HEK293 (cell line): ENCODE data around the gene CORO6.

Source experiments
- CTCF ChIA-PET: fragments of 350-600 bp; formaldehyde crosslinking; extraction: SDS; loops from one replicate; lab custom pipeline; 2021; ENCODE audit warnings: antibody characterized with exemption; lab: Yijun Ruan, JAX
- POLR2A ChIA-PET: fragments of 300-600 bp; formaldehyde crosslinking; extraction: SDS; loops from one replicate; lab custom pipeline; 2020; ENCODE audit warnings: antibody characterized with exemption, inconsistent platforms; lab: Yijun Ruan, JAX
- H3K27ac ChIP-seq: fragments of 200-500 bp; sonication (Bioruptor generic); 2 replicates; pipeline ENCODE4 v1.5.1; 2014; ENCODE audit warnings: low read depth, low read length, control low read depth, inconsistent platforms; ENCODE audit errors: extremely low read depth
- H3K36me3 ChIP-seq, 2 experiments: fragments of 200-500 bp in 1 of 2; sonication (Bioruptor generic) in 1 of 2; 1 replicate in 1 of 2; 2 replicates in 1 of 2; pipeline ENCODE4 v1.5.1; 2014 to 2017; ENCODE audit warnings: inconsistent platforms in 2 of 2, low read length in 2 of 2; ENCODE audit not compliant: control insufficient read depth in 2 of 2, insufficient read depth in 1 of 2
- H3K4me1 ChIP-seq: fragments of 200-500 bp; sonication (Bioruptor generic); 2 replicates; pipeline ENCODE4 v1.5.1; 2014; ENCODE audit warnings: mild to moderate bottlenecking, low read length, inconsistent platforms; ENCODE audit not compliant: control insufficient read depth, insufficient read depth
- H3K4me3 ChIP-seq: 2 replicates; pipeline ENCODE4 v1.5.1; 2011; ENCODE audit warnings: low read depth, mild to moderate bottlenecking, control low read depth, low read length, moderate library complexity
- H3K9me3 ChIP-seq: fragments of 200-500 bp; sonication (Bioruptor generic); 2 replicates; pipeline ENCODE4 v1.5.1; 2014; ENCODE audit warnings: low read depth, low read length, inconsistent platforms; ENCODE audit not compliant: control insufficient read depth, insufficient read depth
- GFI1B ChIP-seq: fragments of 450-650 bp; formaldehyde crosslinking; IDR thresholded peaks from 2 replicates; pipeline ENCODE4 v1.5.1; 2016; ENCODE audit warnings: missing biosample characterization, missing genetic modification characterization
- GLI4 ChIP-seq: fragments of 450-650 bp; formaldehyde crosslinking; IDR thresholded peaks from 2 replicates; pipeline ENCODE4 v1.5.1; 2016; ENCODE audit warnings: missing biosample characterization, missing genetic modification characterization
- HOXA7 ChIP-seq: sonication (generic); formaldehyde crosslinking; IDR thresholded peaks from 2 replicates; pipeline ENCODE4 v1.8.1; 2022; ENCODE audit warnings: missing genetic modification reagents, borderline replicate concordance
- SALL2 ChIP-seq: fragments of 450-650 bp; formaldehyde crosslinking; IDR thresholded peaks from 2 replicates; pipeline ENCODE4 v1.5.0; 2017; ENCODE audit warnings: missing biosample characterization, mild to moderate bottlenecking, missing genetic modification characterization, borderline replicate concordance
- YY2 ChIP-seq: fragments of 450-650 bp; formaldehyde crosslinking; IDR thresholded peaks from 2 replicates; pipeline ENCODE4 v1.5.1; 2016; ENCODE audit warnings: missing biosample characterization, missing genetic modification characterization
- ZFHX2 ChIP-seq: fragments of 450-650 bp; formaldehyde crosslinking; conservative IDR thresholded peaks from 2 replicates; pipeline ENCODE4 v1.5.1; 2016; ENCODE audit warnings: missing biosample characterization, missing genetic modification characterization
- ZFP69B ChIP-seq: fragments of 450-650 bp; formaldehyde crosslinking; IDR thresholded peaks from 2 replicates; pipeline ENCODE4 v1.5.1; 2016; ENCODE audit warnings: missing biosample characterization, missing genetic modification characterization
- ZNF112 ChIP-seq: fragments of 450-650 bp; formaldehyde crosslinking; IDR thresholded peaks from 2 replicates; pipeline ENCODE4 v1.5.0; 2017; ENCODE audit warnings: missing biosample characterization, missing genetic modification characterization
- ZNF214 ChIP-seq: fragments of 450-650 bp; formaldehyde crosslinking; IDR thresholded peaks from 2 replicates; pipeline ENCODE4 v1.5.1; 2017; ENCODE audit warnings: missing biosample characterization, mild to moderate bottlenecking, missing genetic modification characterization, borderline replicate concordance
- ZNF530 ChIP-seq: fragments of 450-650 bp; formaldehyde crosslinking; IDR thresholded peaks from 2 replicates; pipeline ENCODE4 v1.5.1; 2016; ENCODE audit warnings: low read depth, missing biosample characterization, missing genetic modification characterization
- ZNF571 ChIP-seq: fragments of 450-650 bp; formaldehyde crosslinking; IDR thresholded peaks from 2 replicates; pipeline ENCODE4 v1.5.0; 2017; ENCODE audit warnings: missing biosample characterization, missing genetic modification characterization
- ZNF600 ChIP-seq: fragments of 450-650 bp; formaldehyde crosslinking; IDR thresholded peaks from 2 replicates; pipeline ENCODE4 v1.5.1; 2016; ENCODE audit warnings: missing biosample characterization, missing genetic modification characterization
- ZNF701 ChIP-seq: fragments of 450-650 bp; formaldehyde crosslinking; IDR thresholded peaks from 2 replicates; pipeline ENCODE4 v1.5.1; 2016; ENCODE audit warnings: missing biosample characterization, missing genetic modification characterization
- ZNF837 ChIP-seq: fragments of 450-650 bp; formaldehyde crosslinking; IDR thresholded peaks from 2 replicates; pipeline ENCODE4 v1.5.1; 2016; ENCODE audit warnings: missing biosample characterization, missing genetic modification characterization
- TF ChIP-seq, protein P1 (sequence below): fragments of 450-650 bp; formaldehyde crosslinking; IDR thresholded peaks from 2 replicates; pipeline ENCODE4 v1.5.1; 2016; ENCODE audit warnings: missing biosample characterization, missing genetic modification characterization
- TF ChIP-seq, protein P2 (sequence below): fragments of 450-650 bp; formaldehyde crosslinking; IDR thresholded peaks from 2 replicates; pipeline ENCODE4 v1.5.1; 2017; ENCODE audit warnings: missing biosample characterization, missing genetic modification characterization
- TF ChIP-seq, protein P3 (sequence below): fragments of 450-650 bp; formaldehyde crosslinking; IDR thresholded peaks from 2 replicates; pipeline ENCODE4 v1.5.1; 2016; ENCODE audit warnings: missing biosample characterization, missing genetic modification characterization
- TF ChIP-seq, protein P4 (sequence below): fragments of 450-650 bp; formaldehyde crosslinking; IDR thresholded peaks from 2 replicates; pipeline ENCODE4 v1.5.1; 2016; ENCODE audit warnings: missing biosample characterization, missing genetic modification characterization
- TF ChIP-seq, protein P5 (sequence below): fragments of 450-650 bp; formaldehyde crosslinking; conservative IDR thresholded peaks from 2 replicates; pipeline ENCODE4 v1.5.1; 2016; ENCODE audit warnings: low read depth, missing biosample characterization, missing genetic modification characterization

Gene CORO6

DNA sequence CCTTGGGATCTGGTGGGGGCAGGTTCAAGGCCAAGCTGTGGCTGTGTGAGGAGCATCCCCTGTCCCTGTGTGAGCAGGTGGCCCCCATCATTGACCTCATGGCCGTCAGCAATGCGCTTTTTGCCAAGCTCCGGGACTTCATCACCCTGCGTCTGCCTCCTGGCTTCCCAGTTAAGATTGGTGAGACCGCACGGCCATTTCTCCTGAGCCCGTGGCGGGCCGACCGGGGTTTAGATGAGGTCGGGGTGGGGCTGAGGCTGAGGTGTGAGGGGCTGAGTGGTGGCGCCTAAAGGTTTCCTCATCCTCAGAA, 10.7 kb downstream of the CORO6 start (continued):
- TF ChIP-seq, protein P1, sequence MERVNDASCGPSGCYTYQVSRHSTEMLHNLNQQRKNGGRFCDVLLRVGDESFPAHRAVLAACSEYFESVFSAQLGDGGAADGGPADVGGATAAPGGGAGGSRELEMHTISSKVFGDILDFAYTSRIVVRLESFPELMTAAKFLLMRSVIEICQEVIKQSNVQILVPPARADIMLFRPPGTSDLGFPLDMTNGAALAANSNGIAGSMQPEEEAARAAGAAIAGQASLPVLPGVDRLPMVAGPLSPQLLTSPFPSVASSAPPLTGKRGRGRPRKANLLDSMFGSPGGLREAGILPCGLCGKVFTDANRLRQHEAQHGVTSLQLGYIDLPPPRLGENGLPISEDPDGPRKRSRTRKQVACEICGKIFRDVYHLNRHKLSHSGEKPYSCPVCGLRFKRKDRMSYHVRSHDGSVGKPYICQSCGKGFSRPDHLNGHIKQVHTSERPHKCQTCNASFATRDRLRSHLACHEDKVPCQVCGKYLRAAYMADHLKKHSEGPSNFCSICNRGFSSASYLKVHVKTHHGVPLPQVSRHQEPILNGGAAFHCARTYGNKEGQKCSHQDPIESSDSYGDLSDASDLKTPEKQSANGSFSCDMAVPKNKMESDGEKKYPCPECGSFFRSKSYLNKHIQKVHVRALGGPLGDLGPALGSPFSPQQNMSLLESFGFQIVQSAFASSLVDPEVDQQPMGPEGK (tag by site-specific recombination) = no peak
- no peak for TF ChIP-seq GLI4 (tag by site-specific recombination)
- TF ChIP-seq ZNF701 (tag by site-specific recombination) = no peak
- TF ChIP-seq, protein P2, sequence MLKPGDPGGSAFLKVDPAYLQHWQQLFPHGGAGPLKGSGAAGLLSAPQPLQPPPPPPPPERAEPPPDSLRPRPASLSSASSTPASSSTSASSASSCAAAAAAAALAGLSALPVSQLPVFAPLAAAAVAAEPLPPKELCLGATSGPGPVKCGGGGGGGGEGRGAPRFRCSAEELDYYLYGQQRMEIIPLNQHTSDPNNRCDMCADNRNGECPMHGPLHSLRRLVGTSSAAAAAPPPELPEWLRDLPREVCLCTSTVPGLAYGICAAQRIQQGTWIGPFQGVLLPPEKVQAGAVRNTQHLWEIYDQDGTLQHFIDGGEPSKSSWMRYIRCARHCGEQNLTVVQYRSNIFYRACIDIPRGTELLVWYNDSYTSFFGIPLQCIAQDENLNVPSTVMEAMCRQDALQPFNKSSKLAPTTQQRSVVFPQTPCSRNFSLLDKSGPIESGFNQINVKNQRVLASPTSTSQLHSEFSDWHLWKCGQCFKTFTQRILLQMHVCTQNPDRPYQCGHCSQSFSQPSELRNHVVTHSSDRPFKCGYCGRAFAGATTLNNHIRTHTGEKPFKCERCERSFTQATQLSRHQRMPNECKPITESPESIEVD = no peak
- TF ChIP-seq ZNF112 (tag by site-specific recombination) = no peak
- TF ChIP-seq HOXA7 (CRISPR knock-in tag) = no peak
- TF ChIP-seq, all 188 proteins: peak for 0

DNA sequence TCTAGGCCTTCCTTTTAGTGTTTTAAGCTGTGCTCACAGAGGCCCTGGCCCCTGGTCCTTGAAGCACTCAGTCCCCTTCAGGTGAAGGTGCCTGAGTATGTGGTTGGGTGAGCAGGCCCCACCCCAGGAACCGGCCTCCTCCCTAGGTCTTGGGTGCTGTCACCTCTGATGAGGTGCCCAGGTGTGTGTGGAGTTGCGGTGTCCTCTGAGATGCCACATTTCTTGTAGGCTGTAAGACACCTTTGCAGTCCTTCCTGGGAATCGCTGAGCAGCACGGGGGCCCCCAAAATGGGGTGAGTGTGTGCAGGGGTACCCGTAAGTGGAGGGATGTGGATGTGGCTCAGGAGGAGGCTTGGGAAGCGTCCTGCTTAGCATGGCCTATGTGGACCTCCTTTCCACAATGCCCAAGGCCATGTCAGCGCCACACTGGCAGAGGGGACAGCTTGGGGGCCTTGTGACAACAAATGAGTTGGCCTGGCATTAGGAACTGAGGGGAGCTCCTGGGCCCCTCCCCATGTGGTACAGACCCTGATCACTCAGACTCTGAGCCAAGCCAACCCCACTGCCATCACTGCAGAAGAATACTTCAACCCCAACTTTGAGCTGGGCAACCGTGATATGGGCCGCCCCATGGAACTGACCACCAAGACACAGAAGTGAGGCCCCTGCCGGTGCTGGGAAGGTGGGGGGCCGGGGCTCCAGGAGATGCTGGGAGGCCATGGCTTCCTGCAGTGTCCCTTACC, 11.2 kb downstream of the CORO6 start:
- peaks cover 0 to 45% of the 10 kb centered on the region in 2 experiments; a peak in 1 of 3 replicates for H3K36me3 ChIP-seq
- H3K4me1 ChIP-seq = no peaks in the 10 kb centered on the region
- ChIA-PET POLR2A (no interaction called here), CTCF (interaction anchor here (0.5 kb wide), 1 partner anchor 251 kb away, joined by 3 read pairs; no protein-coding TSS in a partner anchor)
- no peaks in the 10 kb centered on the region for H3K9me3 ChIP-seq
- no peak overlapping the region for H3K27ac ChIP-seq
- no peak for TF ChIP-seq SALL2 (tag by site-specific recombination)
- TF ChIP-seq, protein P3, sequence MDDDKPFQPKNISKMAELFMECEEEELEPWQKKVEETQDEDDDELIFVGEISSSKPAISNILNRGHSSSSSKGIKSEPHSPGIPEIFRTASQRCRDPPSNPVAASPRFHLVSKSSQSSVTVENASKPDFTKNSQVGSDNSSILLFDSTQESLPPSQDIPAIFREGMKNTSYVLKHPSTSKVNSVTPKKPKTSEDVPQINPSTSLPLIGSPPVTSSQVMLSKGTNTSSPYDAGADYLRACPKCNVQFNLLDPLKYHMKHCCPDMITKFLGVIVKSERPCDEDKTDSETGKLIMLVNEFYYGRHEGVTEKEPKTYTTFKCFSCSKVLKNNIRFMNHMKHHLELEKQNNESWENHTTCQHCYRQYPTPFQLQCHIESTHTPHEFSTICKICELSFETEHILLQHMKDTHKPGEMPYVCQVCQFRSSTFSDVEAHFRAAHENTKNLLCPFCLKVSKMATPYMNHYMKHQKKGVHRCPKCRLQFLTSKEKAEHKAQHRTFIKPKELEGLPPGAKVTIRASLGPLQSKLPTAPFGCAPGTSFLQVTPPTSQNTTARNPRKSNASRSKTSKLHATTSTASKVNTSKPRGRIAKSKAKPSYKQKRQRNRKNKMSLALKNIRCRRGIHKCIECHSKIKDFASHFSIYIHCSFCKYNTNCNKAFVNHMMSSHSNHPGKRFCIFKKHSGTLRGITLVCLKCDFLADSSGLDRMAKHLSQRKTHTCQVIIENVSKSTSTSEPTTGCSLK (tag by site-specific recombination) = no peak
- TF ChIP-seq, protein P4, sequence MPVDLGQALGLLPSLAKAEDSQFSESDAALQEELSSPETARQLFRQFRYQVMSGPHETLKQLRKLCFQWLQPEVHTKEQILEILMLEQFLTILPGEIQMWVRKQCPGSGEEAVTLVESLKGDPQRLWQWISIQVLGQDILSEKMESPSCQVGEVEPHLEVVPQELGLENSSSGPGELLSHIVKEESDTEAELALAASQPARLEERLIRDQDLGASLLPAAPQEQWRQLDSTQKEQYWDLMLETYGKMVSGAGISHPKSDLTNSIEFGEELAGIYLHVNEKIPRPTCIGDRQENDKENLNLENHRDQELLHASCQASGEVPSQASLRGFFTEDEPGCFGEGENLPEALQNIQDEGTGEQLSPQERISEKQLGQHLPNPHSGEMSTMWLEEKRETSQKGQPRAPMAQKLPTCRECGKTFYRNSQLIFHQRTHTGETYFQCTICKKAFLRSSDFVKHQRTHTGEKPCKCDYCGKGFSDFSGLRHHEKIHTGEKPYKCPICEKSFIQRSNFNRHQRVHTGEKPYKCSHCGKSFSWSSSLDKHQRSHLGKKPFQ (tag by site-specific recombination) = no peak
- no peak for TF ChIP-seq ZFHX2 (tag by site-specific recombination)
- TF ChIP-seq ZNF214 (tag by site-specific recombination) = no peak
- TF ChIP-seq ZNF837 (tag by site-specific recombination) = no peak
- TF ChIP-seq ZNF530 (tag by site-specific recombination) = no peak
- no peak for TF ChIP-seq GFI1B
- TF ChIP-seq YY2 (tag by site-specific recombination) = no peak
- no peak for TF ChIP-seq ZNF600 (tag by site-specific recombination)
- no peak for TF ChIP-seq ZNF571 (tag by site-specific recombination)
- no peak for TF ChIP-seq ZFP69B (tag by site-specific recombination)
- TF ChIP-seq, protein P5, sequence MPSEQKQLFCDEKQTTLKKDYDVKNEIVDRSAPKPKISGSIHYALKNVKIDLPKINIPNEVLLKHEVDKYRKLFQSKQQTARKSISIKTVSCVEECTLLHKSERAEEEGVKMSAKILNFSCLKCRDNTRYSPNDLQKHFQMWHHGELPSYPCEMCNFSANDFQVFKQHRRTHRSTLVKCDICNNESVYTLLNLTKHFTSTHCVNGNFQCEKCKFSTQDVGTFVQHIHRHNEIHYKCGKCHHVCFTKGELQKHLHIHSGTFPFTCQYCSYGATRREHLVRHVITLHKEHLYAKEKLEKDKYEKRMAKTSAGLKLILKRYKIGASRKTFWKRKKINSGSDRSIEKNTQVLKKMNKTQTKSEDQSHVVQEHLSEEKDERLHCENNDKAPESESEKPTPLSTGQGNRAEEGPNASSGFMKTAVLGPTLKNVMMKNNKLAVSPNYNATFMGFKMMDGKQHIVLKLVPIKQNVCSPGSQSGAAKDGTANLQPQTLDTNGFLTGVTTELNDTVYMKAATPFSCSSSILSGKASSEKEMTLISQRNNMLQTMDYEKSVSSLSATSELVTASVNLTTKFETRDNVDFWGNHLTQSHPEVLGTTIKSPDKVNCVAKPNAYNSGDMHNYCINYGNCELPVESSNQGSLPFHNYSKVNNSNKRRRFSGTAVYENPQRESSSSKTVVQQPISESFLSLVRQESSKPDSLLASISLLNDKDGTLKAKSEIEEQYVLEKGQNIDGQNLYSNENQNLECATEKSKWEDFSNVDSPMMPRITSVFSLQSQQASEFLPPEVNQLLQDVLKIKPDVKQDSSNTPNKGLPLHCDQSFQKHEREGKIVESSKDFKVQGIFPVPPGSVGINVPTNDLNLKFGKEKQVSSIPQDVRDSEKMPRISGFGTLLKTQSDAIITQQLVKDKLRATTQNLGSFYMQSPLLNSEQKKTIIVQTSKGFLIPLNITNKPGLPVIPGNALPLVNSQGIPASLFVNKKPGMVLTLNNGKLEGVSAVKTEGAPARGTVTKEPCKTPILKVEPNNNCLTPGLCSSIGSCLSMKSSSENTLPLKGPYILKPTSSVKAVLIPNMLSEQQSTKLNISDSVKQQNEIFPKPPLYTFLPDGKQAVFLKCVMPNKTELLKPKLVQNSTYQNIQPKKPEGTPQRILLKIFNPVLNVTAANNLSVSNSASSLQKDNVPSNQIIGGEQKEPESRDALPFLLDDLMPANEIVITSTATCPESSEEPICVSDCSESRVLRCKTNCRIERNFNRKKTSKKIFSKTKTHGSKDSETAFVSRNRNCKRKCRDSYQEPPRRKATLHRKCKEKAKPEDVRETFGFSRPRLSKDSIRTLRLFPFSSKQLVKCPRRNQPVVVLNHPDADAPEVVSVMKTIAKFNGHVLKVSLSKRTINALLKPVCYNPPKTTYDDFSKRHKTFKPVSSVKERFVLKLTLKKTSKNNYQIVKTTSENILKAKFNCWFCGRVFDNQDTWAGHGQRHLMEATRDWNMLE (tag by site-specific recombination) = no peak
- H3K4me3 ChIP-seq = no peak overlapping the region
